GM10266 (cell line): ENCODE data around the gene HLA-G.

ENCODE experiments used
- DNase-seq: peaks from one replicate; pipeline ENCODE4 v3.0.0; 2012; ENCODE audit errors: extremely low spot score
- CTCF ChIP-seq: IDR thresholded peaks from 2 replicates; pipeline ENCODE4 v1.5.1; 2012; ENCODE audit warnings: mild to moderate bottlenecking, low read depth; ENCODE audit not compliant: control insufficient read depth, insufficient read depth; ENCODE audit errors: missing control alignments

HLA-G gene

DNA sequence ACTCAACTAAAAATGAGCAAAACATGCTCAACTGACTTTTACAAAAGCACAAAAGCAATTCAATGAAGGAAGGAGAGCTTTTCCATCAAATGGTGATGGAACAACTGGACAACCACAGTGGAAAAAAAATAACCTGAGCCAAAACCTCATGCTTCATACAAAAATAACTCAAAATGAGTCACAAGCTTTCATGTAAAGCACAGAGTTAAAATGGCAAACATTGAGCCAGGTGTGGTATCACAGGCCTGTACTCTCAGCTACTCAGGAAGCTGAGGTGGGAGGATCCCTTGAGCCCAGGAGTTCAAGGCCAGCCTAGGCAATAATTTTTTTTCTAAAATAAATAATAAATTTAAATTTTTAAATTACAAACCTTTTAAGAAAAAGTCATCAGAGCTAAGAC lies 18.4 kb upstream of the HLA-G start:
- DNase-seq: no peak
- TF ChIP-seq CTCF: no peak

DNA sequence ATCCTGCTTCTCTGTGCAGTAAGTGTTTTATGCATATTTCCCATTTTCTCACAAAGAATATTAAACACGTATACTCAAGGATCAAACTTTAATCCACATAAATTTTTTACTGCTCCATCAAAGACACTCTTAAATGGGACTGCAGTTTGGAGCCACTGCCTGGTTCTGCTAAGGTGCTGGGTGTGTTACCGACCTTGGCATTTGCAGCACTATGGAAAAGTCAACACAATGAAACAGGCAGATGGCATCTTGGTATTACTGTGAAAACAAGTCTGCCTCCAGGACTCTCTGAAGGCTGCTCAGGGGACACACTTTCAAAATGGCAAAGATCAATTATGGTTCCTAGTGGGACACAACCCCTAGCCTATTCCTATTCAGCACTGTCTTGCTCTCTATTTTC lies 17.3 kb upstream of the HLA-G start:
- TF ChIP-seq CTCF: no peak
- no peak for DNase-seq

DNA sequence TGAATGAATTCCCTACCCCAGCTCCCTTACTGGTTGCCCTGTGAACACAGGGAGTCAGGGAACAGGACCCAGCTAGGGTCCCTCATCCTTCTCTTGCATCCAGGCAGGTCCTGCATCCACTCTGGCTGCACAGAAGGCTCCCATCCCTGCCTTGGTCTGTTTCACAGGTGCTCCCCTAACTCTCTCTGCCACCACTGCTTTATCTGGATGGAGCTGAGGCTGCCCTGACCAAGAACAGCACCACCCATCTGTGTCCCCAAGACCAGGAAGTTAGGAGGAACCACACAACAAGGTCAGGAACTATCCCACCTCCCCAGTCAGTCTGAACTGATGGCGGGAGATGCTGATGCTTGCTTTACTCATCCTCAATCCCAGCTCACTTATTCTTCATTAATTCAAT lies 16.2 kb upstream of the HLA-G start:
- no peak for TF ChIP-seq CTCF
- no peak for DNase-seq

DNA sequence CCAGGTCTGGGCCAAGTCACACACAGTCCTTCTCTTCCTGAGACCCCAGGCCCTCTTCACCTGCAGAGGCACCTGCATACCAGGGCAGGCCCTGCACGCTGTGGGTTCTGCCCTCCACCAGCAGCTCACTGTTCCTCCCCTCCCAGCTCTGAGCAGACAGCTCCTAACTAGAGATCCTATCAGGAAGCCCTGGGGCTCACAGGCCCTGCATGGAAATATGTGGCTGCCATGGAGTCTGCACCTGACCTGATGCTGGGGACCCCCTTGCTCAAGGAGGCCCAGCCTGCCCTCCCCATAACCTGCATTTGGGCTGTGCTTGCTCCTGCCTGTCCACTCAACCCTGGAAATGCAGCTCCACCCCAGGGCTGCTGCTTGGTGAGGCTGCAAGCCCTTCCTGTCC lies 14.6 kb upstream of the HLA-G start:
- TF ChIP-seq CTCF: no peak
- no peak for DNase-seq

- no peak for DNase-seq
These were observed 13.8 kb upstream of the HLA-G start for GRCh38 chr6:29813809-29814208.

GRCh38 chr6:29814379-29815117 lies 13.1 kb upstream of the HLA-G start:
- TF ChIP-seq CTCF: no peak
- no peak for DNase-seq

More at GRCh38 chr6:29813809-29814208, 13.8 kb upstream of the HLA-G start:
- TF ChIP-seq CTCF: no peak

DNA sequence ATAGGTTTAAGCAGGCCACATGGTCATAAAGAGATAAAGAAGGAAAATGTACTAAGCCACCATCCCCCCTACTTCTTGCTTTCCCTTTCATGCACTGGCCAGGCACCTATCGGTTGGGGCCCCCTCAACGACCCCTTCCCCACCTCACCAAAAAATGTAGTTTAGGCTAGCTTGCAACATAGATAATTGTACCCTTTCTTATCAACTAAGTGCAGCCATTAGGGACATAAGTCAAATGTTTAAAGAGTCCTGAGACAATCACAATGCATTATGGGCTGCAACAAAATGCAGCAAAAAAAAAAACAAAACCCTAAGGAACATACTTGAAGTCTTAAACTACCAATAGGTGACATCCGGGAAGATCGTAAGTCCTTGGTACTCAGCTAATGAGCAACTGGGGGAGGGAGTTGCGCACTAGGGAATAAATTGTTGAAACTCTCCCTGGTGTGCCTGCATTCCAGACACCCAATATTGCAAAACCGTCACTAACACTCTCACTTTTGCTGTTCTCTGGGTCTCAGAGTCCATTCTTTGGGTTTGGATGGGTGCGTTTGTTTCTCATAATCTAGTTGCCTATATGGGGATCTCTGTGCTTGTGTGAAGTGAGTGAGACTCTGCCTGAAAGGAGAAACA lies 12.4 kb upstream of the HLA-G start:
- no peak for DNase-seq
- no peak for TF ChIP-seq CTCF
